CD4-positive, alpha-beta memory T cell (primary cell): ENCODE data around the gene DIRAS3. TPM values are rescaled to one million over a fixed set of nuclear protein-coding genes. Genes with fewer than 3 reads are reported as not detected.
"Not testable (repeated sequence)": the region's sequence is repeated elsewhere in the genome, so short reads cannot be mapped to it uniquely, and the experiment has no call there.

ENCODE experiments used
- CTCF ChIA-PET: fragments of 350-600 bp; sonication (Branson Sonifier 250); formaldehyde crosslinking; loops from one replicate; lab custom pipeline; 2021; ENCODE audit warnings: inconsistent platforms; ENCODE audit not compliant: partially characterized antibody; lab: Charles Lee
- POLR2A ChIA-PET: fragments of 350-600 bp; sonication (Branson Sonifier 250); formaldehyde crosslinking; loops from one replicate; lab custom pipeline; 2021; ENCODE audit not compliant: partially characterized antibody; lab: Charles Lee
- DNase-seq, 5 donors: peaks; one replicate each; pipeline versions ENCODE4 v3.0.0 to v3.0.0-alpha.2; 2020 to 2022; ENCODE audit warnings: mixed read lengths in 1 of 5
- H3K27ac ChIP-seq: one replicate; pipeline ENCODE4 v1.7.0; 2013; ENCODE audit warnings: low read depth, low read length
- H3K27me3 ChIP-seq: 2 replicates; pipeline ENCODE4 v1.7.0; 2013; ENCODE audit warnings: mild to moderate bottlenecking, low read length, moderate library complexity; ENCODE audit not compliant: insufficient read depth
- H3K36me3 ChIP-seq: 2 replicates; pipeline ENCODE4 v1.7.0; 2013; ENCODE audit warnings: mild to moderate bottlenecking, low read length, moderate library complexity; ENCODE audit not compliant: insufficient read depth
- H3K4me1 ChIP-seq: 2 replicates; pipeline ENCODE4 v1.7.0; 2013; ENCODE audit warnings: mild to moderate bottlenecking, low read length, moderate library complexity; ENCODE audit not compliant: insufficient read depth
- H3K4me3 ChIP-seq, 2 donors: one replicate each; pipeline ENCODE4 v1.7.0; 2013; ENCODE audit warnings: low read length in 2 of 2, mild to moderate bottlenecking in 1 of 2
- H3K9me3 ChIP-seq, 2 donors: one replicate each; pipeline ENCODE4 v1.7.0; 2013; ENCODE audit warnings: low read length in 2 of 2, control low read depth in 1 of 2; ENCODE audit not compliant: control insufficient read depth in 1 of 2
- H3K27ac Mint-ChIP-seq, 7 donors: one replicate each; pipeline ENCODE4 v1.8.0; 2020 to 2021; ENCODE audit warnings: mixed read lengths in 7 of 7, mild to moderate bottlenecking in 6 of 7, inconsistent platforms in 3 of 7, moderate library complexity in 3 of 7
- H3K27me3 Mint-ChIP-seq, 2 donors: one replicate each; pipeline ENCODE4 v1.8.0; 2020 to 2021; ENCODE audit warnings: mixed read lengths in 2 of 2
- H3K36me3 Mint-ChIP-seq, 2 donors: one replicate each; pipeline ENCODE4 v1.8.0; 2020 to 2021; ENCODE audit warnings: mixed read lengths in 2 of 2, inconsistent platforms in 1 of 2, mild to moderate bottlenecking in 1 of 2
- H3K4me1 Mint-ChIP-seq, 4 donors: one replicate each; pipeline ENCODE4 v1.8.0; 2020 to 2021; ENCODE audit warnings: mixed read lengths in 4 of 4, mild to moderate bottlenecking in 1 of 4
- H3K4me3 Mint-ChIP-seq, 8 donors: one replicate each; pipeline ENCODE4 v1.8.0; 2020 to 2021; ENCODE audit warnings: mixed read lengths in 8 of 8, mild to moderate bottlenecking in 7 of 8, moderate library complexity in 6 of 8, inconsistent platforms in 3 of 8
- H3K9me3 Mint-ChIP-seq, 8 donors: one replicate each; pipeline ENCODE4 v1.8.0; 2020 to 2021; ENCODE audit warnings: mixed read lengths in 8 of 8, mild to moderate bottlenecking in 5 of 8, inconsistent platforms in 3 of 8, moderate library complexity in 1 of 8
- intact Hi-C: fragments of 100-400 bp; cut with micrococcal nuclease; formaldehyde crosslinking; loops from one replicate; pipeline ENCODE4 v1.15.1; 2023
- polyA plus RNA-seq, 2 donors: library from polyadenylated mRNA; unstranded; fragments of 300-500 nt; fragmentation: Illumina TruSeq; gene quantifications; one replicate each; pipeline ENCODE4 v1.2.3, GENCODE V29; 2021
- total RNA-seq, 2 experiments: library from RNA; stranded (reverse); gene quantifications; one replicate each; pipeline ENCODE4 v1.2.3, GENCODE V29; 2021

The DIRAS3 gene
- total and polyA plus RNA-seq, 4 experiments from 2014 or later, result not detected

DNA sequence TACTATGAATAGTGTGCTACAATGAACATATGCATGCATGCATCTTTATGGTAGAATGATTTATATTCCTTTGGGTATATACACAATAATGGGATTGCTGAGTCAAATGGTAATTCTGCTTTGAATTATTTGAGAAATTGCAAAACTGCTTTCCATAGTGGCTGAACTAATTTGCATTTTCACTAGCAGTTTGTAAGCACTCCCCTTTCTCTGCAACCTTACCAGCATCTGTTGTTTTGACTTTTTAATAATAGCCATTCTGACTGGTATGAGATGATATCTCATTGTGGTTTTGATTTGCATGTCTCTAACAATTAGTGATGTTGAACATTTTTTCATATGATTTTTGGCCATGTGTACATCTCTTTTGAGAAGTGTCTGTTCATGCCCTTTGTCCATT lies 24.0 kb upstream of the DIRAS3 start:
- intact Hi-C loops, result no loop called here
- CTCF ChIA-PET, result no interaction called here
- Histone ChIP-seq H3K27ac (no peak overlapping the region), H3K4me3 (no peak overlapping the region), H3K36me3 (no peaks in the 10 kb centered on the region), H3K9me3 (no peaks in the 10 kb centered on the region), H3K27me3 (no peaks in the 10 kb centered on the region), H3K4me1 (no peaks in the 10 kb centered on the region)
- no peak for DNase-seq
- POLR2A ChIA-PET, result no interaction called here
- H3K4me1 Mint-ChIP-seq, result no peaks in the 10 kb centered on the region
- peaks cover 0 to 2% of the 10 kb centered on the region in 2 donors for H3K27me3 Mint-ChIP-seq
- no peak overlapping the region for H3K4me3 Mint-ChIP-seq
- H3K9me3 Mint-ChIP-seq, result peaks cover 0 to 14% (median 7%) of the 10 kb centered on the region in 8 donors
- H3K27ac Mint-ChIP-seq, result no peak overlapping the region
- H3K36me3 Mint-ChIP-seq, result no peaks in the 10 kb centered on the region

DNA sequence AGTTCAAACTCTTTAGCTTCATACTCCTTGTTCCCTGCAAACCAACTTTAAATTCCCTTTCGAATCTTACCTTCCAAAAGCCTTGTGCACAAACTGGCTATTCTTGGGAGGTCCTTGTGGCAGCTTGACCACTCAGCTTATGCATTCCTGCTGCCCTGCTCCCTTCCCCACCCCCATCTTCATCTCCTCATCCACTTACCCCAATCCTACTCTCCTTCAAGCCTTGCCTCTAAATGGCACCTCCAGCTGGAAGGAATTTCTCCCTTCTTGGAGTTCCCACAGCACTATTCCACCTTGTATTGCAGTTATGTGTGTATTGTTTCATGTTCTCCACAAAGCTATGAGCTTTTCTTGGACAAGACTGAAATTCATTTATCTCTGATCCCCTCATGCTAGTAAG lies 15.3 kb upstream of the DIRAS3 start:
- H3K4me3 ChIP-seq, result no peak overlapping the region
- no peak overlapping the region for H3K27ac ChIP-seq
- no peaks in the 10 kb centered on the region for H3K27me3 ChIP-seq
- DNase-seq, result no peak
- intact Hi-C loops, result no loop called here
- Mint-ChIP-seq H3K4me1 (no peaks in the 10 kb centered on the region), H3K27ac (no peak overlapping the region), H3K27me3 (no peaks in the 10 kb centered on the region), H3K36me3 (no peaks in the 10 kb centered on the region), H3K4me3 (no peak overlapping the region), H3K9me3 (peaks cover 0 to 5% (median 0%) of the 10 kb centered on the region in 8 donors)
- no peaks in the 10 kb centered on the region for H3K9me3 ChIP-seq
- CTCF ChIA-PET, result no interaction called here
- POLR2A ChIA-PET, result no interaction called here
- no peaks in the 10 kb centered on the region for H3K36me3 ChIP-seq
- no peaks in the 10 kb centered on the region for H3K4me1 ChIP-seq

DNA sequence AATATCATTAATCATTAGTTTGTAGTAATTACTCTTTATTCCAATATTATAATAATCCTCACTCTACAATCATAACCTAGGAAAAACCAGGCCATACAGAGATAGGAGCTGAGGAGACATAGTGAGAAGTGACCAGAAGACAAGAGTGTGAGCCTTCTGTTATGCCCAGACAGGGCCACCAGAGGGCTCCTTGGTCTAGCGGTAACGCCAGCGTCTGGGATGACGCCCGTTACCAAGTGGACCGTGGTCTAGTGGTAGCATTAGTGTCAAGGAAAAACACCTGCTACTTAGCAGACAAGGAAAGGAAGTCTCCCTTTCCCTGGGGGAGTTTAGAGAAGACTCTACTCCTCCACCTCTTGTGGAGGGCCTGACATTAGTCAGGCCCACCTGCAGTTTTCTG lies 7.6 kb upstream of the DIRAS3 start:
- CTCF ChIA-PET, H3K4me3 ChIP-seq, H3K27ac Mint-ChIP-seq, H3K27me3 Mint-ChIP-seq, H3K9me3 ChIP-seq, H3K27ac ChIP-seq, H3K4me3 Mint-ChIP-seq, intact Hi-C loops, H3K36me3 ChIP-seq, H3K4me1 Mint-ChIP-seq, H3K4me1 ChIP-seq, H3K36me3 Mint-ChIP-seq, H3K27me3 ChIP-seq, POLR2A ChIA-PET, DNase-seq: not testable (repeated sequence)
- peaks cover 0 to 14% (median 3%) of the 10 kb centered on the region in 8 donors for H3K9me3 Mint-ChIP-seq

DNA sequence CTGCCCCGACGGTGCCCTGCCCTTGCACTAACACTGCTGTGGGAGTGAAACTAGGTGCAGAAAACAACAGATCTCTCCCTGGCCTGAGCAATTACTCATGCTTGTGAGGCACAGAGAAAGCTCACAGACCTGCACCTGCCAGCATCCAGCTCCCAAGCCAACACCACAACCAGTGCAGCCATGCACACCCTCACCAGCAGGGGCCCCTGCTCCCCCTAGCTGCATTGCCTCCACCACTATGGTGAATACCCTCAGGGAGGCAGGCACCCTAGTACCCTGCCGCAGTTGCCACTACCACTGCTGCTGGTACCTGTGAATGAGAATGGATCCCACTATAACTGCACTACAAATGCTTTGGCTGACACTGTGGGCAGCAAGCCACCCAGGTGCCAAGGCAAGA lies 7.1 kb upstream of the DIRAS3 start:
- ChIA-PET CTCF (no interaction called here), POLR2A (no interaction called here)
- Histone ChIP-seq H3K27me3 (no peaks in the 10 kb centered on the region), H3K4me3 (no peak overlapping the region), H3K9me3 (no peaks in the 10 kb centered on the region), H3K4me1 (no peaks in the 10 kb centered on the region), H3K27ac (no peak overlapping the region), H3K36me3 (no peaks in the 10 kb centered on the region)
- Mint-ChIP-seq H3K27me3 (peaks cover 0 to 1% of the 10 kb centered on the region in 2 donors), H3K4me3 (no peak overlapping the region), H3K27ac (no peak overlapping the region), H3K4me1 (no peaks in the 10 kb centered on the region), H3K9me3 (peaks cover 0 to 14% (median 3%) of the 10 kb centered on the region in 8 donors), H3K36me3 (no peaks in the 10 kb centered on the region)
- intact Hi-C loops, result no loop called here
- DNase-seq, result no peak

DNA sequence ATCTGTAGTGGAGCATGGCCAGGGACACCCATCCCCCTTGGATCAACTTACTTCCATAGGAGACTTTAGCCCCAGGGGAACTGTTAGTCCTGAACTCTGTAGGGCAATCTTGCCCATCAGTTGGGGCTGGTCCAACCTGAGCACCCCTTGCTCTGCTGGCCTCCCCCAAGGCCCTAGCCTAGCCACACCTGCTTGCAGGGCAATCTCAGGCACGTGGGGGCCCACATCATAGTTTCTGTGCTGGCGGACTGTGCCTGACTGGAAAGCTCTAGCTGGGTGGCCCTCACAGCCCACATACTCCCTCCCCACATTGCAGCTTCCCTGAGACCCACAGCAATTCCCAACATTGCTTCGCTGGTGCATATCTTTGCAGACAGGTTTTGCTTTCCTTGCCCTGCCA lies 6.6 kb upstream of the DIRAS3 start:
- Mint-ChIP-seq H3K36me3 (no peaks in the 10 kb centered on the region), H3K4me3 (no peak overlapping the region), H3K4me1 (no peaks in the 10 kb centered on the region), H3K9me3 (peaks cover 0 to 11% (median 3%) of the 10 kb centered on the region in 8 donors), H3K27me3 (peaks cover 0 to 1% of the 10 kb centered on the region in 2 donors), H3K27ac (no peak overlapping the region)
- intact Hi-C loops, result no loop called here
- Histone ChIP-seq H3K27me3 (no peaks in the 10 kb centered on the region), H3K27ac (no peak overlapping the region), H3K4me3 (no peak overlapping the region), H3K4me1 (no peaks in the 10 kb centered on the region), H3K36me3 (no peaks in the 10 kb centered on the region), H3K9me3 (no peaks in the 10 kb centered on the region)
- CTCF ChIA-PET, result no interaction called here
- DNase-seq, result no peak
- POLR2A ChIA-PET, result no interaction called here

DNA sequence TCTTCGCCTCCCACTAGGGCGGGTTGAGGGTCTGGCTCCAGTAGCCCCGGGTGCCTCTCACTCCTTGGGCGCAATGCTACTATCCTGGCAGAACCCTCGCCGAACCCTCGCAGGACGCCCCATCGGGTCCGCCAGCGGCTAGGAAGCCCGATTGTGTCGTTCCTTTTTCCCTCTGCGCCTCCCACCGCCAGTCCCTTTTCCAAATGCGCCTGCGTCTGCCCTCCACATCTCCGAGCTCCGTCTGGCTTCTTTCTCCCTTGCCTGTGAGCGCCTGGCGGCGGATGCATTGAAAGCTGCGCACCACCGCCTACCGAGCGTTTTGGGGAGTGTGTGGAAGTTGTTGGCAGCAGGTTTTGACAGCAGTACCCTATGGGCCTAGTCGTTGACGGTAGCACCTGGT lies 1.0 kb upstream of the DIRAS3 start:
- intact Hi-C loops, result no loop called here
- Mint-ChIP-seq H3K27me3 (peaks cover 4 to 10% of the 10 kb centered on the region in 2 donors), H3K4me3 (no peak overlapping the region), H3K36me3 (no peaks in the 10 kb centered on the region), H3K4me1 (peaks cover 0 to 11% (median 1%) of the 10 kb centered on the region in 4 donors), H3K27ac (no peak overlapping the region), H3K9me3 (peaks cover 0 to 3% (median 1%) of the 10 kb centered on the region in 8 donors)
- ChIA-PET POLR2A (no interaction called here), CTCF (no interaction called here)
- DNase-seq, result no peak
- H3K9me3 ChIP-seq, result no peaks in the 10 kb centered on the region
- no peak overlapping the region for H3K27ac ChIP-seq
- H3K36me3 ChIP-seq, result no peaks in the 10 kb centered on the region
- no peak overlapping the region for H3K4me3 ChIP-seq
- no peaks in the 10 kb centered on the region for H3K4me1 ChIP-seq
- no peaks in the 10 kb centered on the region for H3K27me3 ChIP-seq

DNA sequence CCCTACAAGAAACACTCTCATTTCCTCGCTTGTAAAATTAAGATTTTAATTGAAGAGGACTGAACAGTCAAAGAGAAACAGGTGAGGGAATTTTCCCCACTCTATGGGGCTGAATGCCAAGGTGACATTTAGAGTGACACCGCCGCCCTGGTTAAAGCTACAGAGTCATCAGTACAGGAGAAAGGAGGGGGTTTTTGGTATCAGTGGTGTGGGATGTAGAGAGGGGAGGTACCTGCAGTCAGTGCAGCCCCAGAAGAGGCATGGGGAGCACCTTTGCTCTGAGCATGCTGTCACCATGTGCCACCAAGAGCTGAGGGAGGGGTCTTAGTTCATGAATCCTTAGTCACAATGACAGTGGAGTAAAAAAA lies 2.8 kb downstream of the DIRAS3 start:
- intact Hi-C loops, result no loop called here
- peaks cover 0 to 11% (median 1%) of the 10 kb centered on the region in 4 donors for H3K4me1 Mint-ChIP-seq
- H3K36me3 ChIP-seq, result no peaks in the 10 kb centered on the region
- H3K9me3 ChIP-seq, result no peaks in the 10 kb centered on the region
- H3K4me3 Mint-ChIP-seq, result peak overlapping the region in 1 of 8 donors; percentile 33
- no peak for DNase-seq
- no peaks in the 10 kb centered on the region for H3K4me1 ChIP-seq
- CTCF ChIA-PET, result no interaction called here
- no peak overlapping the region for H3K27ac ChIP-seq
- H3K4me3 ChIP-seq, result no peak overlapping the region
- H3K36me3 Mint-ChIP-seq, result no peaks in the 10 kb centered on the region
- H3K27me3 ChIP-seq, result no peaks in the 10 kb centered on the region
- no peak overlapping the region for H3K27ac Mint-ChIP-seq
- peaks cover 5 to 10% of the 10 kb centered on the region in 2 donors for H3K27me3 Mint-ChIP-seq
- peaks cover 0 to 3% (median under 1%) of the 10 kb centered on the region in 8 donors for H3K9me3 Mint-ChIP-seq
- POLR2A ChIA-PET, result no interaction called here
